GM04504 (cell line): ENCODE measurements around the gene NPAS3.

Experiments
- DNase-seq: peaks from one replicate; pipeline ENCODE4 v3.0.0-alpha.2; 2012; ENCODE audit warnings: low read depth

NPAS3 gene

DNA sequence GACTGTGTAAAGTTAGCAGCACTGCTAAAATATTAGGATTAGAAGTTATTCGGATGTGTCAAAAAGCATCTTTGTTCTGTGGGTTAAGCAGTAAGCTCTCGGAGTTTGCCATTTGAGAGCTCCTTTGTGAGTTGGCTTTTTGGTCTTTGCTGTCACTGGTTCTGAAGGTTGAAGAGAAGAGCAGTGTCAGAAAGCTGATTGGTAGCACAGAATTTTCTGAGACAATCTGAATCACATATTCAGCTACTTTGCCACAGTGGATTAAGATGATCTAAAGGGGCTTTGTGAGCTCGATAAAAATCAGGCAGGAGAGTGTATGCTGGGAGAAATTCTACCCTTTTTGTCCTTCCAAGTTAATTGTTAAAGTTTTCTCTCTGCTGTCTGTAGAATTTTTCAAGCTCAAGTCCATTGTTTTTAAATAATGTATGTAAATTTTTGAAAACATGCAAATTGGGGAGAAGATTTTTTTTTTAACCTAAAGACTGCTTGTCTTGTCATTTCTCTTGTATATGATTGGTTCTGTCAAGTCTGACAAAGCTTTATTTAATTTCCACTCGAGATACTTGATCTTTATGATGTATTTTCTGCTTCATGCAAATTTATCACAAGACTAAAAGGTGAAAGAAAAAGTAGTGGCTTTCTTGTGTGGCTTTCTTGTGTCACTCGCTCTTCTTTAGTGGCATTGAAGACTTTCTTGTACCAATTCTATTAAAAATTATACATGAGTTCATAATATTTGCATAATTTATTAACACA, 704.9 kb downstream of the NPAS3 start:
- DNase-seq, result no peak

DNA sequence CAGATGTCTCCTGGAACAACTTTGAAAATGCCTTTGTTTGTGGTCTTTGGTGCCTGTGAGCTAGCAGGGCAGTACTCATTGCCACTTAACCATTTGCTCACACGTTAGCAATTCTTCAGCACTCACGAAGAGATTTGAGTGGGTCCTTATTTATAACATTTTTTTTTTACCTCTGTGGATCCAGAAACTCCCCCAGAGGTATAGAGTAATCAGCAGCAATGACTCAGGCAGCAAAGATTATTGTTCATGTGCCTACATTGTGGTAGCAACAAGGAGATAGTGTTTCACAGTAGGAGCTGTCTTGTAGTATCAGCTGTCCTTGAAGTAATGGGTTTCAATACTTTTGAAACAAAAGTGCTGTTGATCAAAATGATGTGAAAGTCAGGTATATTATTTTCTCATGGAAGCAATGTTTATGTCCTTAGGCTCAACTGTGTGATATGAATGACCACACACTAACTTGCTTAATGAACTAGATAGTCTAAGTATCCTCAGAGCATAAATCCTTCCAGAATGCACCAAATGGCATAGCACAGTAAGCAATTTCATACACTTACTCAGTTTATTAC, 708.1 kb downstream of the NPAS3 start:
- no peak for DNase-seq

DNA sequence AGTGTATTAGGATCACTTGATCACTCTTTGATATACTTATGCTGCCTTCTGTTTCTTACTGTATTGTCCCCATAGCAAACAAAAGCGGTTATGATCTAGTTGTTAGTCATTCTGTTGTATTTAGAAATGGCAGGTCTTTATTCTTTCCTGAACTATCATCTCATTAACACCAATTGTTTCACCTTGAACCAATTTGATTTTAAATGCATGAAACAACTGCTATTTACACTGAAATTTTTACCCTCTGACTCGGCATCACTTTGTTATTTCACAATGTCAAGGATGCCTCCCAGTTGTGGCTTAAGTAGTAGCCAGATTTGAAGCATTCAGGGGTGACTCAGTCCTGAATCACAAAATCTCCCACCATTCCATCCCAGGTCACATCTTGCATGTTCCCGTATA, 708.7 kb downstream of the NPAS3 start:
- peak; percentile 95 for DNase-seq

DNA sequence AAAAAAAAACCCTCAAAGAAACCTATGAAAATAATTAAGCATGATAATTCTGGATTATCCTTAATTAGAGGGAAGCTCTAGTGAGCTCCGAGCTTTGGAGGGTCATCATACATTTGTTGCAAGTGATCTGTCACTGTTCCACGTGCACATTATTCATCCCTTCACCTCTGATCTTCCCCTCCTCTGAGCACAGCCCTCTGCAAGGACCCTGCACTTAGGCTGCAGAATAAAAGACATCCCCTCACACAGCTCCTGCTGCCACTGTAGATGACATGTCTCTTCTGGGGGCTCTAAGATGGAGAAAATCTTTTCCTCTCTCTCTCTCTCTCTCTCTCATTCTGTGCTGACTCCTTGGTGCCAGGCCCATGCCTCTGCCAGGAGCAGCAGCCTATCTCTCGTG, 711.8 kb downstream of the NPAS3 start:
- DNase-seq, result no peak

DNA sequence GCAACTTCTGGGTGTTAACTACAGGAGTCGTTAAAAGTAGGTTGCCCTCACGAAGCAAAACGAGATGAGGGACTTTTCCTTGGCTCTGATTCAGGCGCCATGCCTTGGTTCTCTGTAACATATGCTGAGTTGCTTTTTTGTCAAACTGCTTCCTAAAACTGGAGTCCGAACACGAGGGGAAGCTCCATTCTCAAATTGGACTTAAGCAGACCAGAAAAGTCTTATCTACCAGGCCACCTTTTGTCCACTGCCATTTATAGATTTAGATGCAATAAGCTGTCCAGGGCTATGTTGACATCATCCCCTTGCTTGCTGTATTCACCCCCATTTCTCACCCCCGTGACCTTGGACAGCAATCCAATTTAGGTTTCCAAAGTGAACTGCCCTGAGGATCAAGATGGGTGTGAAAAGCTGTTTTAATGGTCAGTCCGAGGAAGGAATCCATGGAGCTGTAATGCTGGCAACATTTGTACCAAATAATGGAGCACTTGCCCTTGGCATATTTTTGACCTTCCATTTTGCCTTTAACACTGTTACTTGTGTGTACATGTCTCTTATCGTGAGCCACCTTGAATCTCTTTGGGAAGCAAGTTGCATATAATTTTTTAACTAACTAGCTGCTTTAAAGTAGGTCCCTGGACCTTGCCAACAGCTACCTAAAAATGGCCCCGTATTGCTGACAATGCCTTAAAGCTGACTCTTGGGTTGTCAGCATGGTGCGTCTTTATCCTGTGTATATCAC, 714.1 kb downstream of the NPAS3 start:
- no peak for DNase-seq

DNA sequence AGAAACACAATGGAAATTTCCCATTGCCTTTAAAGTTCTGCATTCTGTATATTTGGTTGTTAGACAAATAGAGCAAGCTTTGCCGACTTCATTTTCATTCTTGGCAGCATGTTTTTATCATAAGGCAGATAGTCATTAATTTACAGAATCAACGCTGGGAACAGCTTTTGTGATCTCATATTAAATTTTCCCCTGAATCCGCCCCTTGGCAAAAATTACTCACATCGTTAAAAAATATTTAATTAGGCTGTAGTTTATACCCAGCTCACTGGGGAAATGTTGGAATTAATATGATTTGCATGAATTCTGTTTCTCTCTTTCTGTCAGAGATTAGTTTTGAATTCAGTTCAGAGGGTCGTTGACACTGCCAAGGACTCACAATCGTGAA, 714.6 kb downstream of the NPAS3 start:
- no peak for DNase-seq

DNA sequence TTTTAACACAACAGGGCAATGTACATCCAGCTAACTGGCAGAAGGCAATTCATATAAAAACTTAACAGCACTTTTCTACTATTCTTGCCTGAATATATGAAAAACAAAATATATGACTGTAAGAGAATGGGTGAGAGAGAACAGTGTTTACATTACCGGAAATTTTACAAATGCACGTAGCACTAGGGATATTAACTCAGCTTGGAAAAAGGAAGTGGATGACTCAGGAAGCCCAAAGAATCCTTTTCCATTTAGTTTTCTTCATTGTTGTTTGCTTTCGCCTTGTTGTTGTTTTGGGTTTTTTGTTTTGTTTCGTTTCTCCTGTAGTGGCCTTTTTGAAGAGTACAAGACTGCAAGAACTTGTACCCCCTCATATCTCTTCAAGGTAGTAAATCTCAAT, 716.7 kb downstream of the NPAS3 start:
- no peak for DNase-seq

DNA sequence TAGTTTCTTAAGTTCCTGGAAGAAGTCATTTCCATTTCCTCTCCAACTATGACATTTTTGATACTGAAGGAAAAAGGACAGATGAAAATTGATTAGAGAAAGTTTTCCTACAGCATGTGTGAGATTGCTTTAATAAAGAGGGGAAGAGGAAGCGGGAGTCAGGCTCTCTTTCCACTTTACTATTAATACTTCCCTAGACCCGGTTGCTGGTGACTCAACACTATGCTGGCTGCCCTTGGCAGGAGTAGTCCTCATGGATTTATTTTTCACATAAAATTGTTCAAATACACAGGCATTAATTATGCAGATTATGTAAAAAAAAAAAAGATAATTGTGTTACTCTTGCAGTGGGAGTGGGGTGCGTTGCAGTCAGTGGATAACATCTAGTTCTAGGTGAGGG, 718.8 kb downstream of the NPAS3 start:
- DNase-seq, result no peak

DNA sequence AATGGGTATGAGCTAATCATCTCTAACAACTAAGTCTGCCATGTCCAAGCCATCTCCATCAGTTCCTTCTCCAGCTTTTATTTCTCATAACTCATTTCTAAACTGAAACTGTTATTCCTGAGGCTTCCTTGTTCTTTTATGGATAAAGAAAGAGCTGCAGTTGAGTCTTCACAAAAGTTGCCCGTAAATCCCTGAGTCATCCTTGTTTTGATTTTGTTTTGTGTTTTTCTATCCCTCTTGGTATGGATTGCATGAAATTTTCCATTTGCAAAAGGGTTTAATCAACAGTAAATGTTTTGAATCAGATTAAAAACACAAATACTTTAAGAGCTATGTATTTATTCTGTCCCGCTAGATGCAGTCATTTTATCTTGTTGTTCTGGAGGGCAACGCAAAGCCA, 721.6 kb downstream of the NPAS3 start:
- no peak for DNase-seq

DNA sequence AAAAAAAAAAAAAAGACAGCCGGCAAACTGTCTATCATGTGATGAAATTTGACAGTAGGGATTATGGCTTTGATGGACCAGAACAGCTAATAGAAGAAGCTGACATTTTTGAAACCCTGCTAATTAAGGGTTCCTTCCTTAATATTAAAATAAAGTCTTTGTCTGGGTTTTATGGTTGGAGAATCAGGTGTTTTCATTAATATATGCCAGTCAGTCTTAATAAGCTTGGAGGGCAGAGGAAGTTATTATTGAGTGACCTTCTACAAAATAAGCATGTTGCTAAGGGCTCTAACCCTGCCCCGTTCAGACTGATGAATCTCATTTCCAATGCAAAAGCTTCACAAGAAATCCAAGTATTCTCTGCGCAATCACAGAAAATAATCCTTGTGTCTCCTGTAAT, 722.4 kb downstream of the NPAS3 start:
- no peak for DNase-seq

DNA sequence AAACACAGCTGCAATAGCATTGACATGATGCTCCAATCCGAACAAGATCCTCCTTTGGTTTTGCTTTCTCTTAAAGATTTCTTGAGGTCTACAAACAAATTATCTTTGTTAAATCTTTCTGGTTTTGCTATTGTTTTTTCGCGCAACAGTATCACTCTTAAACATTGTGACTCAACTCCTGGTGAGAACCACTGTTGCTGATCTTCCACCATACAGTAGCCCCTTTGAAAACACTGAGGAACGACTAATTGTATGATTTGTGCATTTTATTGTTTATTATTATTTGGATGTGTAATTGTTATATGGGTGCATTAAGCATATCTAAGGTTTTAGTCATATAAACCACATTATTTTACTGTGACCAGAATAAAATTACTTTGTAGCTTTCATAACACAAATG, 729.4 kb downstream of the NPAS3 start:
- no peak for DNase-seq

DNA sequence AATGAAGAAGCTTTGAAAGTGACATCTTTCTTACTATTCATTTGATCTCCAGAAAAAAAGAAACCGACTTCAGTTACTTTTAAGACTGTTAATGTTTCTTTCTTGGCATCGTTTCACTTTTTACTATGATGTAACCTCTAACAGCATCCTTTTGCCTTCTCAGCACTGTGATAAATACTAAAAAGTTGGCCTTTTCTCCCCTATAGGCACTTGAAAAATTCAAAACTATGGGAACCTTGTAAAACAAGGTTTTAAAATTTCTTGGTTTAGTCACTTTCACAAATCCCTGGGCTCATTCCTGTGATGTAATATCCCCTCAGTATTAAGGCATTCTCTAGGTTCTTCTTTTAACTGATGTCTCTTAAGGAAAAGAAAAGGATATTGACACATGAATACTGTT, 730.4 kb downstream of the NPAS3 start:
- no peak for DNase-seq

DNA sequence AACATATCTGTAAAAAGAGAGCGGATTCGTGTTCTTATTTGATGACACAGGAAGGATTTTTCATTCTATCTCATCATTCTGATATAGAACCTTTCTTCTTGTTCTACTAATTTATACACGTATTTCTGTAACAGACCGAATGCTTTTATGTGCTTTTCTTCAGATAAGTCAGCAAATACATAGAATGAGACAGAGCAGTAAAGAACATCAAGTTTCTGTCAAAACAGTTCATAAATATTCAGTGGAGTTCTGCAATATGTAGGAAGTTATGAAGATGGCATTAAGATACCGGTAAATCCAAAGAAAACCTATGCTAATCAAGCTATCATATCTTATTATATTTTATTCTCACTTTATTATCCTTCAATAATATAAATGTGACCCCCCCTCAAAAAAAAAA, 731.6 kb downstream of the NPAS3 start:
- DNase-seq, result no peak

DNA sequence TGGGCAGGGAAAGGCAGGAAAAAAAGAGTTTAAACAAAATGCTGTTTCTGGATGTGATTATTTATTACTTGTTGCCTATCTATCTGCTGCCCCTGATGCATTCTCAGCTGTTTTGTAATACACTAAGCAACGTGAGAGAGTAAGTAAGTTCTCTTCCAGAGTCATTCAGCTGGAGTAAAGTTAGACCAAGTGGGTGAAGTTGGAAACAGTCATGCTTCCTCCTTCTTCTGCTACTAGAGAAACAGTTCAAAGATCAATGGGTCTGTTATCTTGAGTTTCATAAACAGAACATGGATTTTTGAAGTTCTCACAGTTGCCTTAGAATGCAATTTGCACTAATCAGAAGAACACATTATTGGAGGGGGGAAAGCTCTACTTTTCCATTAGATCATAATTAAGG, 732.9 kb downstream of the NPAS3 start:
- no peak for DNase-seq

DNA sequence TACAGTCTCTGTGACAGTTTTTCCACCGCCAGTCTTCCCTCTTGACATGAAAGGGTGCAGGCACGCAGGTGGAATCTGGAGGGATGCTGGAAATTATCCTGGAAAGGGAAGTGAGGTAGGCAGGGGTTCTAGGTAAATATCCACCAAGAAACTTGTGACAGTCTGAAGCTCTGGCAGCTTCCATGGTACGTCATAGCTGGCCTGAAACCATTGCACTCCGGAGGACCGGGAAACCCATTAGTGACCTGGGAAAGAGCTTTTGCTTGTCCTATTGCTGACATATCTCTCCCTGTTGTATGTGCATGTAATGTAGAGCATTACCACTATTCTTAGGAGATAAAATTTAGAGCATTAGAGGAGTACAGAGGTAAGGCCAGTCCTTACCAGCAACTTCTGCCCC, 736.2 kb downstream of the NPAS3 start:
- DNase-seq, result no peak

DNA sequence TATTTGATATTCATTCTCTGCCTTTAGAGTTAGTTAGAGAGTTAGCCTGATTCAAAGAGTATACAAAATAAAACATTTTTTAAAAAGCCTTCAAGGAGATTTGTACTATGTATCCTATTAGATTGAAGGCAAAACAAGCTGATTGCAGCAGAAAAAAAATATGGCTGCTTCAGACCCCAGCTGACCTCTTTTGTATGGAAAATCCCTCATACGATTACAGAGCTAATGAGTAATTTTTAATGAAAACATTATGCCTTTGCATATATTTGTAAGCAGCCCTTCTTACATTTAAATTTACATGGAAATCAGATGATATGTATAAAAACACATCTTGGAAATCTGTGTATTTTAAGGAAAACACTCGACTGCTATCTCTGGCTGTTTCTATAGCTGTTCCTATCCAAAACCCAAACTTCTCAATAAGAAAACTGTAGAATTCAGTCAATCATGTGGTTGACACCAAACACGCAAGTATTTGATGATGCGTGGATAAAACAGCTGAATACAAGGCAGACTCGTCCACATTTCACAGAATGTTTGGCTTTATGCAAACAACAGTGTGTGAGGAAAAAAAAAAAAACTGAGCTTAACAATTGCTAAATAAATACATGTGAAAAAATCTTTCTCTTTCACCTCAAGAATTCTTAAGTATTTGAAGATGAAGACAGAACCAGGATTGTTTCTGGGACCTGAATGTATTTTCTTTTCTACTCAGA, 736.9 kb downstream of the NPAS3 start:
- DNase-seq, result no peak

DNA sequence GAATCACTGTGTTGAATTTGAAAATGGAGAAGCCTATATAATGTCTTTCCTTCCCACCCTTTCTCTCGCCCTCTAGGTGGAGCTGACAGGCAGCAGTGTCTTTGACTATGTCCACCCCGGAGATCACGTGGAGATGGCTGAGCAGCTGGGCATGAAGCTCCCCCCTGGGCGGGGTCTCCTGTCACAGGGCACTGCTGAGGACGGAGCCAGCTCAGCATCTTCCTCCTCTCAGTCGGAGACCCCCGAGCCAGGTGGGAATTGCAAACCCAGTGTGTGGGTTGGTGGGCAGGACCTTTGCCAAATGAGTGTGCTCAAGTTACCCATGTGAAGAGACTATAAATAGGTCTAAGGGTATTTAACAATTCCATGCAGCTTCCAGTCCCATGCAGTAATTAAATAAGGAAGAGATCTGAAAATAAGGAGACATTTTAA, 737.5 kb downstream of the NPAS3 start:
- DNase-seq, result no peak

DNA sequence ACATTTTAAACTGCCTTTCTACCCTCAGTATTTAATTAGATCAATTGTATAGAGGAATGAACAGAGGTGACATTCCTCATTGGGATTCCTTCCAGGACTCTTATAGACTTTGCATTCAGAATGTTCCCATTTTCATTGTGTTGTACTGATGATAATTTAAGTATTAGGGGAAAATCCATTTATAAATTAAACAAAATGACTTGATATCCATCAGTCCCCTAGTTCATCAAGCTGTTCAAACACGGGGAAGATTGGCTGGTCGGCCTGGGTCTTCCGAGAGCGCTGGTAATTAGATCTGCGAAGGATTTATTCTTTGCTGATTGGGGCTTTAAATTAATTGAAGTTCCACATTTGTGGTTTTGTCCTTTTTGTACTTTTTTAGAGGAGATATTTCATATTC, 738.2 kb downstream of the NPAS3 start:
- DNase-seq, result no peak

DNA sequence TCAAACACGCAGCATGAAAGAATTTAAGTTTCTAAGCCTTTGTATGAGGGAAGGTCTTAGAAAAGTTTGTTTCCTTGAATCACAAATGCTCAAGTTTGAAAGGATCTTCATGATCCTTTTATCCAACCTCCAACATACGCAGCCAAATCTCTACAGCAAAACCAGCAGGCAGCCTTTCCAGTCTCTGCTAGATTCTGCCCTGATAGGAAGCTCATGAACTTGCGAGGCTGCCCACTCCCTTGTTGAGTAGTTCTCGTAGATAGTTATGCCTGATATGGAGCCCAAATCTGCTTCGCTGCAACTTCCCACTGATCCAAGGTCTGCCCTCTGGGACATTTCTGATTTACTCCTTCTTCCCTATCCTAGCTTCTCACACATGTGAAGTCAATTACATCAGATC, 739.3 kb downstream of the NPAS3 start:
- no peak for DNase-seq

DNA sequence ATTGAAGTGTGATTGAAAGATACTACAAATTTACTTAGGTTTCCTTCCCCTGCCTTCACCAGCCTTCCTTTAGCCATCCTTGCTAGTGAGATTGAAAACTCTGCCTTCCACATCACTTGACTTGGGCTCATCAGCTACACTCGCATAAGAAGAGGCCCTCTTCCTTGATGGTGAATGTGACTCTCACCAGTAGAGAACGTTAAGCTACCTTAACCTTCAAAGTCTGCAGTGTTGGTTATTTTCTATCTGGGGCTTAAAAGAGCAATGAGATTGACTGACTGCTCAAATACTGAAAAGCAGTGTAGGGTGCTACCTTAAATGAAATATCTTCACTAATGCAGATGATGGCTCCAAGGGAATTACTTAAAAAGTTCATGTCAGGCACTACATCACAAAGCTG, 740.3 kb downstream of the NPAS3 start:
- DNase-seq, result no peak

DNA sequence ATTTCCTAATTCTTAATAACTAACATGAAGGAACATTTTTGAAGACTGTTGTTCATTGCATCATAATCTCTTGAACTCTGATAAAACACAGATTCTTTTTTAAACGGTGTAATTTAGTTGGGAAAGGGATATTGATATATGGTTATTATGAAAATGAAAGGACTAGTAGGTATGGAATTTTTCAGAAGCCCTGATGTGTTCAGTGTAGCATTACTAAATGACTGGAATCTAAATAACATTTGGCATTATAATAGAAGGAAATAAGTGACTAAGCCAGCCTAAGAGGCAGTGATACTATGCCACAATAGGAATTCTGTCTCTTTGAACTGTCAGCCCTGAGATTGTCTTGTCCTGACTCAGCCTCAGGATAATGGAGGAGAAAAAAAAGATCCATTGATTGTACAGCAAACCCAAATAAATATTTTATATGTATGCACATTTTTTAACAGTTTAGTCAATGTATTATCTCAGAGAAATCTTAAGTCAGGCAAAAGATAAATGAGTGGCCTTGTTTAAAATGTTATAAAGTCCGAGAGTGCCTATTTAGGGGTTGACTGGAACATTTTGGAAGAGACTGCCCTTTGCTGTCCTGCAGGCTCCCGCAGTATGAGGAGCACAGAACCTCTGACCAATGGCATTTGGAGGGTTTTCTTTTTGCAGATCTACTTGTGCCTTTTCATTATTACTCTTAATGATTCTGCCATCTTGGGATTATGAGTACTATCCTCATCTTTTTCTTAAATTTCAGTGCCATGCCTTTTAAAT, 741.0 kb downstream of the NPAS3 start:
- peak; percentile 48 for DNase-seq

DNA sequence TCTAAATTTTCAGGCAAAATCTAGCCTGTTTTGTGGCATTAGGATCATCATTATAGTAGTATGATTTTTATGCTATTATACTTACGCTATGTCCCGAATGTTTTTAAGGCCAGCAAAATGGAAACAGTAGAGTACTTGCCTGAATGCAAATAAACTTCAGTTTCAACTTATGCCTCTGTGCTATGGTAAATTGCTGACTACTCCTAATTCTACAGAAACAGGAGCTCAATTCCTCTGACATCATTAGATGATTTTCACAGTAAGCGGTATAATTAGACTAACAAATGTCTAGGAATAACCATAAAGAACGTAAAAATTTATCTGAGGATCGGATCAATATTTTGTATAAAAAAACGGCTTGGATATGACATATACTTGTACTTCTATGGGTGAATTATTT, 742.2 kb downstream of the NPAS3 start:
- DNase-seq, result no peak
